Panc1 (cell line): ENCODE measurements around the gene LYST. TPM values are rescaled to one million over a fixed set of nuclear protein-coding genes. Genes with fewer than 3 reads are reported as not detected.

ENCODE experiments used
- ATAC-seq: fragments of 200-7000 bp; cut with Tn5 transposase; 2 replicates; pipeline ENCODE4 v1.9.1; 2020; ENCODE audit warnings: mild to moderate bottlenecking, moderate library complexity
- BruUV-seq: library from RNA; stranded (reverse); fragments of 400-500 nt; replicated peaks from 2 replicates; lab custom pipeline; 2021; lab: Mats Ljungman, UMichigan
- CTCF ChIA-PET: fragments of 300-600 bp; sonication (Branson Sonifier 250); formaldehyde crosslinking; loops from one replicate; lab custom pipeline; 2022; ENCODE audit warnings: antibody characterized with exemption; lab: Charles Lee
- POLR2A ChIA-PET: fragments of 300-600 bp; sonication (Branson Sonifier 250); formaldehyde crosslinking; loops from one replicate; lab custom pipeline; 2022; ENCODE audit warnings: antibody characterized with exemption; lab: Charles Lee
- DNase-seq: peaks from one replicate; pipeline ENCODE4 v3.0.0-alpha.2; 2010; ENCODE audit warnings: low read depth, low spot score
- H3K27ac ChIP-seq: 2 replicates; pipeline ENCODE4 v1.5.1; 2011; ENCODE audit warnings: mild to moderate bottlenecking, low read length, inconsistent platforms
- H3K27me3 ChIP-seq: fragments of 200-500 bp; sonication (Bioruptor generic); 2 replicates; pipeline ENCODE4 v1.6.0; 2014; ENCODE audit warnings: low read length, inconsistent platforms; ENCODE audit not compliant: control insufficient read depth, insufficient read depth
- H3K36me3 ChIP-seq: fragments of 200-500 bp; sonication (Bioruptor generic); 2 replicates; pipeline ENCODE4 v1.5.1; 2014; ENCODE audit warnings: inconsistent platforms, mild to moderate bottlenecking, low read length, moderate library complexity; ENCODE audit not compliant: control insufficient read depth, insufficient read depth
- H3K4me1 ChIP-seq: 2 replicates; pipeline ENCODE4 v1.5.1; 2011; ENCODE audit warnings: inconsistent platforms, mild to moderate bottlenecking, low read length, moderate library complexity; ENCODE audit not compliant: control insufficient read depth, insufficient read depth
- H3K4me3 ChIP-seq, 2 experiments: 2 replicates each; pipeline ENCODE4 v1.5.1; 2011 to 2012; ENCODE audit warnings: low read depth in 2 of 2, low read length in 2 of 2, mild to moderate bottlenecking in 2 of 2, inconsistent platforms in 1 of 2, moderate library complexity in 1 of 2
- H3K9me3 ChIP-seq: fragments of 200-500 bp; sonication (Bioruptor generic); 2 replicates; pipeline ENCODE4 v1.5.1; 2014; ENCODE audit warnings: low read depth, mild to moderate bottlenecking, inconsistent platforms, low read length, moderate library complexity; ENCODE audit not compliant: control insufficient read depth, insufficient read depth
- CTCF ChIP-seq: fragments of 450-650 bp; IDR thresholded peaks from 2 replicates; pipeline ENCODE4 v1.5.1; 2017; ENCODE audit warnings: mild to moderate bottlenecking
- POLR2AphosphoS5 ChIP-seq: IDR thresholded peaks from 2 replicates; pipeline ENCODE4 v1.6.1; 2012; ENCODE audit warnings: mild to moderate bottlenecking, low read depth, low read length, moderate library complexity
- REST ChIP-seq, 2 experiments: IDR thresholded peaks; 2 replicates each; pipeline ENCODE4 v1.6.1; 2011 to 2012; ENCODE audit warnings: low read depth in 2 of 2, control low read depth in 1 of 2, low read length in 1 of 2, mild to moderate bottlenecking in 1 of 2, moderate library complexity in 1 of 2; ENCODE audit not compliant: insufficient read depth in 1 of 2
- SIN3A ChIP-seq: IDR thresholded peaks from 2 replicates; pipeline ENCODE4 v1.6.1; 2012; ENCODE audit warnings: low read depth, mild to moderate bottlenecking, low read length, moderate library complexity, borderline replicate concordance; ENCODE audit not compliant: insufficient read depth
- TCF7L2 ChIP-seq: IDR thresholded peaks from 2 replicates; pipeline ENCODE4 v1.6.1; 2011; ENCODE audit warnings: mild to moderate bottlenecking, low read depth, low read length, inconsistent platforms
- in situ Hi-C: cut with HindIII; loops from 2 replicates; pipeline ENCODE4 v1.10.0; 2016; ENCODE audit warnings: low sequenced_read_pairs, low pct_unique_long_range_greater_than_20kb
- intact Hi-C: fragments of 100-400 bp; cut with micrococcal nuclease; formaldehyde crosslinking; loops from one replicate; pipeline ENCODE4 v1.10.0; 2022; ENCODE audit not compliant: unreplicated experiment
- total RNA-seq: library from RNA; stranded (reverse); gene quantifications from one replicate; pipeline ENCODE4 v1.2.1, GENCODE V29; 2021; ENCODE audit not compliant: unreplicated experiment

LYST gene
- total RNA-seq, 1 experiment from 2014 or later = 75.2 TPM

DNA sequence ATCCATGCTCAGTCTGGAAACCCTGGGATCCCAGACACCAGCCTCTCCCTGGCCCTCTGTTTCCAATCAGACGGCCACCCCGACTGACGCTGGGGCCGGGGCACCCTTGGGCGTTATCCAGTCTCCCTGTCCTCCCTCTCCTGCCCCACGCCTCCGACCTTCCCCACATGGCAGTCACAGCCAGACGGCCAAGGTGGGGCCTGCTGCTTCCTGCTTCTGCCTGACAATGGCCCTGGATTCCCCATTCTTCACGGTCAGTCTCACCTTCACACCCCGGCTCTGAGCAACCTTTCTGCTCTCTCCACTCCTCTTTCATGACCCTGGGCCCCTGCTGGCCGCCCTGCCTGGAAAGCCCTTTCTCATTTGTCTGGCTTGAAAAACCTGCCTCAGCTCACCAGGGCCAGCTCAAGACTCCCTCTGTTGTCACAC, 223.7 kb downstream of the LYST start:
- Histone ChIP-seq H3K36me3 (no peaks in the 10 kb centered on the region), H3K9me3 (no peaks in the 10 kb centered on the region), H3K27me3 (no peaks in the 10 kb centered on the region), H3K4me3 (no peak overlapping the region), H3K4me1 (peaks cover 8% of the 10 kb centered on the region), H3K27ac (no peak overlapping the region)
- ChIA-PET CTCF (no interaction called here), POLR2A (no interaction called here)
- in situ Hi-C loops (no loop called here), intact Hi-C loops (no loop called here)
- no TSS peak for BruUV-seq
- ATAC-seq = peak; percentile 26; the same call in 1 of the 2 replicates
- no peak for TF ChIP-seq POLR2AphosphoS5
- DNase-seq = no peak

- ChIA-PET POLR2A (no interaction called here), CTCF (no interaction called here)
- Histone ChIP-seq H3K27ac (no peak overlapping the region), H3K36me3 (no peaks in the 10 kb centered on the region), H3K9me3 (no peaks in the 10 kb centered on the region), H3K4me3 (no peak overlapping the region), H3K4me1 (peaks cover 8% of the 10 kb centered on the region), H3K27me3 (no peaks in the 10 kb centered on the region)
- no peak for TF ChIP-seq CTCF
- TF ChIP-seq REST (IDR thresholded peaks at IDR 0.05; ENCODE audit: insufficient read depth in 1 of 2, low read depth in 2 of 2, low read length in 1 of 2) = no peak
- no peak for TF ChIP-seq SIN3A
- TF ChIP-seq POLR2AphosphoS5 = no peak
- no peak for TF ChIP-seq TCF7L2
- DNase-seq = no peak
- no TSS peak for BruUV-seq
- in situ Hi-C loops (no loop called here), intact Hi-C loops (no loop called here)
- peak; percentile 53 for ATAC-seq
Measured at GRCh38 chr1:235642011-235642942, 224.4 kb downstream of the LYST start.

DNA sequence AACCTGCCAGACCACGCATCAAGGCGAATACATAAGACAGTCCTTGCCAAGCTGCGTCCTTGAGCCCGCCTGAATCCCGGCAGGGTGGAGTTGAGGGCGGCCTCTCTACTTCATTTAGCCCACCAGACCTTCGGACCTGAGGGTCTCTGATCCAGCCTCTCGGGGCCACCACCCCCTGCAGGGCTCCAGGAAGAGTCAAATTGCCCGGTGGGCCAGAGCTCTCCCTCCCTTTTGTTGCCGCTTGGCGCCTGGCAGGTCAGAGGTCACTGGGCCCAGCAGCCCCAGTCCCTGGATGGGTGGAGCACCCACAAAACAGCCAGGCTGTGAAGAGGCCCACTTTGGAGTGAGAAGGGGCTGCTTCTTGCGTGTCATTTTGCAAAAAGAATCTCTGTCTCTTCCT, 226.1 kb downstream of the LYST start:
- CTCF ChIA-PET = no interaction called here

More for the DNA sequence above, 226.1 kb downstream of the LYST start:
- no peak for ATAC-seq
- POLR2A ChIA-PET = no interaction called here
- Histone ChIP-seq H3K4me1 (peaks cover 8% of the 10 kb centered on the region), H3K4me3 (no peak overlapping the region), H3K27me3 (no peaks in the 10 kb centered on the region), H3K36me3 (no peaks in the 10 kb centered on the region), H3K9me3 (no peaks in the 10 kb centered on the region), H3K27ac (no peak overlapping the region)
- DNase-seq = no peak
- intact Hi-C loops = no loop called here
- TF ChIP-seq TCF7L2 (no peak), SIN3A (no peak)
- in situ Hi-C loops = no loop called here
- BruUV-seq = no TSS peak
